GM13977 (cell line): ENCODE results near the gene TSC22D1.

Source experiments
- DNase-seq: peaks from one replicate; pipeline ENCODE4 v3.0.0; 2012; ENCODE audit warnings: low spot score
- in situ Hi-C: fragments of 300-500 bp; cut with MboI; formaldehyde crosslinking; loops from one replicate; pipeline ENCODE4 v1.12.0; 2022; ENCODE audit warnings: low sequenced_read_pairs, low pct_unique_long_range_greater_than_20kb, mixed read lengths, inconsistent platforms; ENCODE audit not compliant: unreplicated experiment
- TF ChIP-seq, protein P1 (sequence below): IDR thresholded peaks from 2 replicates; pipeline ENCODE4 v1.5.1; 2012; ENCODE audit warnings: mild to moderate bottlenecking, control low read depth; ENCODE audit not compliant: insufficient read depth; ENCODE audit errors: extremely low read depth, missing control alignments

Gene TSC22D1

DNA sequence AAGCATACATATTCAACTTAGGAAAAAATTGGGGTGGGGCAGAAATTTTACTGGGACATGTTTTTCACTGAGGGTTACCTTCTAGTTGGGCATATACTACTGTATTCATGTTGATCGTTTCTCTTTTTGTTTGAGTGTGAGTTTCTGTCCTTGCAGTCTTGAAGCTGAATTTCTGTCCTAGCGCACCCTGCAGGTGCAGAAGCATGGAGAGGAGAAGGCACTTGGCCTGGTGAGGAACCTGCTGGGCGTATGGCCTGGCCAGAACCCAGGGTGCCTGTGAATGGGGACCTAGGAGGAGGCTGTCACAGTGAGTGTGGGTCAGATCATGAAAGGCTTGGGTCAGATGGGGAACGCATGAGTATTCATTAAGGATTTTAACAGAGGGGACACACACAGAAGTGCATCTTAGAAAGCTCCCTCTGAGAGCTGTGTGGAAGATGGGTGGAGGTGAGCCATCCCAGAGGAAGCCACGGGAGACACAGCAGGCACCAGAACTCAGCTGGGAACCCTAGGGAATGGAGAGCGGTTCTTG is 165.7 kb downstream of the TSC22D1 start:
- DNase-seq: no peak
- in situ Hi-C loops: no loop called here
- TF ChIP-seq, protein P1, sequence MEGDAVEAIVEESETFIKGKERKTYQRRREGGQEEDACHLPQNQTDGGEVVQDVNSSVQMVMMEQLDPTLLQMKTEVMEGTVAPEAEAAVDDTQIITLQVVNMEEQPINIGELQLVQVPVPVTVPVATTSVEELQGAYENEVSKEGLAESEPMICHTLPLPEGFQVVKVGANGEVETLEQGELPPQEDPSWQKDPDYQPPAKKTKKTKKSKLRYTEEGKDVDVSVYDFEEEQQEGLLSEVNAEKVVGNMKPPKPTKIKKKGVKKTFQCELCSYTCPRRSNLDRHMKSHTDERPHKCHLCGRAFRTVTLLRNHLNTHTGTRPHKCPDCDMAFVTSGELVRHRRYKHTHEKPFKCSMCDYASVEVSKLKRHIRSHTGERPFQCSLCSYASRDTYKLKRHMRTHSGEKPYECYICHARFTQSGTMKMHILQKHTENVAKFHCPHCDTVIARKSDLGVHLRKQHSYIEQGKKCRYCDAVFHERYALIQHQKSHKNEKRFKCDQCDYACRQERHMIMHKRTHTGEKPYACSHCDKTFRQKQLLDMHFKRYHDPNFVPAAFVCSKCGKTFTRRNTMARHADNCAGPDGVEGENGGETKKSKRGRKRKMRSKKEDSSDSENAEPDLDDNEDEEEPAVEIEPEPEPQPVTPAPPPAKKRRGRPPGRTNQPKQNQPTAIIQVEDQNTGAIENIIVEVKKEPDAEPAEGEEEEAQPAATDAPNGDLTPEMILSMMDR: no peak

DNA sequence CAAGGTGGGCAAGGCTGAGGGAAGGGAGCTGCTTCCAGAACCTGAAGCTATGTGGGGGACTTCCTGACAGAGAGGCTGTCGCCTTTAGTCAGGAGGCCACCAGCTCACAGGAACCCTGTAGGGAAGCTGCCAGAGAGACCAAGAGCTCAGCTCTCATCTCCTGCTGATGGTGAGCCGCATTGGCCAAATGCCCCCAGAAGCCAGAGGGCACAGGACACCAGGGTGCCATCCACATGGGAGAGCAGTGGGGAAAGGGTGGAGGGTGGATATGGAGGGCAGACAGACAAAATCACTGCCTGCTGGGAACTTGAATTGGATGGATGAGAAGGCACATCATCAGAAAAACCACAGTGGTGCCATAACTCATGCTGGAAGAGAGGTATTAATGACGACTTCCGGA is 166.5 kb downstream of the TSC22D1 start:
- DNase-seq: no peak
- in situ Hi-C loops: no loop called here
- TF ChIP-seq, protein P1: no peak

DNA sequence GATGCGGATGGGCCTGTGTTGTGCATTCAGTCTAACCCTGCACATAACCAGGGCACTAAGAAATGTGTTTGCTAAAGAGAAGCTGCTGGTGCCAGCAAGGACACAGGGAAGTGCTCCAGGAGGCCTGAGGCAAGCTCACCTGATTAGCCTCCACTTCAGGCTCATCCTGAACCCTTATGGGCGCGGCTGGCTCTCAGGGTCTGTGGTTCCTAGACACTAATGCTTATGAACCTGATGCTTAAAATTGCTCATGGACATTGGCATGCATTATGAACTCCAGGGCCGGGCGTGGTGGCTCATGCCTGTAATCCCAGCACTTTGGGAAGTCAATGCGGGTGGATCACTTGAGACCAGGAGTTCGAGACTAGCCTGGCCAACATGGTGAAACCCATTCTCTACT is 168.2 kb downstream of the TSC22D1 start:
- in situ Hi-C loops: no loop called here
- TF ChIP-seq, protein P1: no peak
- DNase-seq: no peak

DNA sequence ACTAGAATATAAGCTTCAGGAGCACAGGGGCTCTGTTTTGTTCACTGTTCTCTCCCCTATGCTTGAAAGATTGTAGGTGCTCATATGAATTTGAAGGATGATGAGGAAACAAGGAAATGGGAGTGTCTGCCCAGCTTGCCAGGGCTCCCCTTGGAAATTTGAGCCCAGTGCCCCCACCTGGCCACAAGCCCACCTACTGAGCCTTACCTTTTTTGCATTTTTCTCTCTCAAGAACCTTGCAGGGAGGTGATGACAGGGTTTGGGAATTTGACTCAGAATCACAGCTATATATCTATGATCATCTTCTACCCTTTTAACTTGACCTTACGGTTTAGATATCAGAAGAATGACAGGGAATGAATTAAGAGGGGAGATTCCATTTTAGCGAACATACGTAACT is 168.8 kb downstream of the TSC22D1 start:
- in situ Hi-C loops: no loop called here
- DNase-seq: no peak
- TF ChIP-seq, protein P1: no peak

DNA sequence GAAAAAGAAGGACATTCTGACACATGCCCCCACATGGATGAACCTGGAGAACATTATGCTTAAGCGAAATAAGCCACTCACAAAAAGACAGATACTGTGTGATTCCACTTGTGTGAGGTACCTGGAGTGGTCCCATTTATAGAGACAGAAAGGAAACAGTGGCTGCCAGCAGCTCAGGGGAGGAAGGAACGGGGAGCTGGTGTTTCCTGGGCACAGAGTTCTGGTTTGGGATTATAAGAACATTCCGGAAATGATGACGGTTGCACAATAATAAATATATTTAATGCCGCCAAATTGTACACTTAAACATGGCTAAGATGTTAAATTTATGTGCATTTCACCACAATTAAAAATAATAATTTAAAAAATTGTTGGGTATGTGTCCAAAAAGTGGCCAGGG is 169.5 kb downstream of the TSC22D1 start:
- TF ChIP-seq, protein P1: no peak
- in situ Hi-C loops: no loop called here
- no peak for DNase-seq

DNA sequence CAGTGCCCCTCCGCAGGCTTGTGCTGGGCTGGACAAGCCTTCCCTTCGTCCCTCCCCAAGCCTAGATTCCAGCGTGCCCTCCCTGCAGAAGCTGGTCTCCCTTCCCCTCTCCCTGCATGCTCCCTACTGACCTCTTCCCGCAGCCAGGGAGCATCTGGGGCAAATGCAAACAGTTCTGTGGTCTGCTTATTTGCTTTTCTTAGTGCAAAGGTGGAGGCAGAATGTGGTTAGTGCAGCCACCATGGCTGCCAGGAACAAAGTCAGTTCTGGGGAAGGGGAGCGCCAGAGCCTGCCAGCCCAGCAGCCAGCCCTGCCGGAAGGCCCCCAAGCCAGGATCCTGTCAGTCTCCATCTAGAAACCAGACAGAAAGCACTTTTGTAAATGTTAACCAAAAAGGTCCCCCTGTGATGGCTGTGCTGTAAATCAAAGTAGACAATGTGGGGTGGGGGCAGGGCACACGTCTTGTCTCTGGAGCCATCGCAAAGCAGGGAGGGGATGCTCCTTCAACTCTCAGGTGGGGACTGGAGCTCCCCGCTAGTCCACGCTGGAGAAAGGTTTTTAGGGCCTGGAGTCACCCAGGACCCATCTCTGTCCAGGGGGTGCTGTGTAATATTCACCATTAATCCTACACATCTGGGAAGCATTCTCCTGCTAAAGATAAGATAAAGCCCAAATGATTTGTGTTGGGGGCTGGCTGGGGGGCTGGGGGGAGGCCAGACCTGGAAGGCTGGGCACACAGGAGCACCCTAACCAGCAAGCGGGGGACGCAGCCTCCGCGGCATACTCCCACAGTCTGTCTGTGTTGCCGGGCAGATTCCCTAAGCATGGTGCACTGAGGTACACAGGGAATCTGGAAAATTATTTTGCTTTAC is 171.6 kb downstream of the TSC22D1 start:
- TF ChIP-seq, protein P1: no peak
- in situ Hi-C loops: no loop called here
- DNase-seq: no peak
